HEK293 (cell line): ENCODE data around the gene PPP1R12C.

Experiments used
- CTCF ChIA-PET: fragments of 350-600 bp; formaldehyde crosslinking; extraction: SDS; loops from one replicate; lab custom pipeline; 2021; ENCODE audit warnings: antibody characterized with exemption; lab: Yijun Ruan, JAX
- POLR2A ChIA-PET: fragments of 300-600 bp; formaldehyde crosslinking; extraction: SDS; loops from one replicate; lab custom pipeline; 2020; ENCODE audit warnings: antibody characterized with exemption, inconsistent platforms; lab: Yijun Ruan, JAX
- H3K27ac ChIP-seq: fragments of 200-500 bp; sonication (Bioruptor generic); 2 replicates; pipeline ENCODE4 v1.5.1; 2014; ENCODE audit warnings: low read depth, low read length, control low read depth, inconsistent platforms; ENCODE audit errors: extremely low read depth
- H3K36me3 ChIP-seq, 2 experiments: fragments of 200-500 bp in 1 of 2; sonication (Bioruptor generic) in 1 of 2; 1 replicate in 1 of 2; 2 replicates in 1 of 2; pipeline ENCODE4 v1.5.1; 2014 to 2017; ENCODE audit warnings: inconsistent platforms in 2 of 2, low read length in 2 of 2; ENCODE audit not compliant: control insufficient read depth in 2 of 2, insufficient read depth in 1 of 2
- H3K4me1 ChIP-seq: fragments of 200-500 bp; sonication (Bioruptor generic); 2 replicates; pipeline ENCODE4 v1.5.1; 2014; ENCODE audit warnings: mild to moderate bottlenecking, low read length, inconsistent platforms; ENCODE audit not compliant: control insufficient read depth, insufficient read depth
- H3K4me3 ChIP-seq: 2 replicates; pipeline ENCODE4 v1.5.1; 2011; ENCODE audit warnings: low read depth, mild to moderate bottlenecking, control low read depth, low read length, moderate library complexity
- H3K9me3 ChIP-seq: fragments of 200-500 bp; sonication (Bioruptor generic); 2 replicates; pipeline ENCODE4 v1.5.1; 2014; ENCODE audit warnings: low read depth, low read length, inconsistent platforms; ENCODE audit not compliant: control insufficient read depth, insufficient read depth
- GLIS1 ChIP-seq: fragments of 450-650 bp; formaldehyde crosslinking; IDR thresholded peaks from 2 replicates; pipeline ENCODE4 v1.5.1; 2016; ENCODE audit warnings: missing biosample characterization, missing genetic modification characterization
- OVOL3 ChIP-seq: fragments of 450-650 bp; formaldehyde crosslinking; IDR thresholded peaks from 2 replicates; pipeline ENCODE4 v1.5.1; 2016; ENCODE audit warnings: missing biosample characterization, missing genetic modification characterization
- PATZ1 ChIP-seq: fragments of 450-650 bp; formaldehyde crosslinking; IDR thresholded peaks from 2 replicates; pipeline ENCODE4 v1.5.1; 2016; ENCODE audit warnings: missing biosample characterization, missing genetic modification characterization
- PRDM1 ChIP-seq: fragments of 450-650 bp; formaldehyde crosslinking; IDR thresholded peaks from 2 replicates; pipeline ENCODE4; 2016; ENCODE audit warnings: missing biosample characterization, missing genetic modification characterization
- SP2 ChIP-seq: fragments of 450-650 bp; formaldehyde crosslinking; IDR thresholded peaks from 2 replicates; pipeline ENCODE4 v1.5.1; 2016; ENCODE audit warnings: missing biosample characterization, missing genetic modification characterization
- SP3 ChIP-seq: fragments of 450-650 bp; formaldehyde crosslinking; IDR thresholded peaks from 2 replicates; pipeline ENCODE4 v1.5.1; 2016; ENCODE audit warnings: missing biosample characterization, missing genetic modification characterization
- ZBTB10 ChIP-seq: fragments of 450-650 bp; formaldehyde crosslinking; IDR thresholded peaks from 2 replicates; pipeline ENCODE4 v1.5.1; 2016; ENCODE audit warnings: missing biosample characterization, missing genetic modification characterization
- ZBTB17 ChIP-seq: fragments of 450-650 bp; formaldehyde crosslinking; IDR thresholded peaks from 2 replicates; pipeline ENCODE4 v1.5.1; 2016; ENCODE audit warnings: missing biosample characterization, missing genetic modification characterization
- ZBTB20 ChIP-seq: fragments of 450-650 bp; formaldehyde crosslinking; IDR thresholded peaks from 2 replicates; pipeline ENCODE4 v1.5.1; 2016; ENCODE audit warnings: missing biosample characterization, missing genetic modification characterization
- ZBTB44 ChIP-seq: fragments of 450-650 bp; IDR thresholded peaks from 2 replicates; pipeline ENCODE4 v1.5.1; 2018; ENCODE audit warnings: missing biosample characterization, mild to moderate bottlenecking, missing genetic modification characterization
- ZNF133 ChIP-seq: fragments of 450-650 bp; formaldehyde crosslinking; IDR thresholded peaks from 2 replicates; pipeline ENCODE4 v1.5.1; 2016; ENCODE audit warnings: missing biosample characterization, missing genetic modification characterization
- ZNF211 ChIP-seq: fragments of 450-650 bp; formaldehyde crosslinking; IDR thresholded peaks from 2 replicates; pipeline ENCODE4 v1.5.1; 2016; ENCODE audit warnings: low read depth, missing biosample characterization, missing genetic modification characterization
- ZNF335 ChIP-seq: fragments of 450-650 bp; formaldehyde crosslinking; conservative IDR thresholded peaks from 2 replicates; pipeline ENCODE4 v1.5.1; 2016; ENCODE audit warnings: missing biosample characterization, missing genetic modification characterization
- ZNF341 ChIP-seq: fragments of 450-650 bp; formaldehyde crosslinking; IDR thresholded peaks from 2 replicates; pipeline ENCODE4; 2016; ENCODE audit warnings: low read depth, missing biosample characterization, missing genetic modification characterization
- ZNF426 ChIP-seq: fragments of 450-650 bp; formaldehyde crosslinking; IDR thresholded peaks from 2 replicates; pipeline ENCODE4 v1.5.1; 2017; ENCODE audit warnings: missing biosample characterization, missing genetic modification characterization, mild to moderate bottlenecking, inconsistent platforms, moderate library complexity
- ZNF501 ChIP-seq: fragments of 450-650 bp; formaldehyde crosslinking; IDR thresholded peaks from 2 replicates; pipeline ENCODE4 v1.5.1; 2016; ENCODE audit warnings: missing biosample characterization, missing genetic modification characterization
- ZNF521 ChIP-seq: fragments of 450-650 bp; formaldehyde crosslinking; IDR thresholded peaks from 2 replicates; pipeline ENCODE4 v1.5.1; 2017; ENCODE audit warnings: missing biosample characterization, mild to moderate bottlenecking, missing genetic modification characterization
- ZNF560 ChIP-seq: fragments of 450-650 bp; formaldehyde crosslinking; IDR thresholded peaks from 2 replicates; pipeline ENCODE4 v1.5.1; 2017; ENCODE audit warnings: missing biosample characterization, missing genetic modification characterization, borderline replicate concordance
- ZNF600 ChIP-seq: fragments of 450-650 bp; formaldehyde crosslinking; IDR thresholded peaks from 2 replicates; pipeline ENCODE4 v1.5.1; 2016; ENCODE audit warnings: missing biosample characterization, missing genetic modification characterization
- ZNF610 ChIP-seq: fragments of 450-650 bp; formaldehyde crosslinking; IDR thresholded peaks from 2 replicates; pipeline ENCODE4 v1.5.1; 2016; ENCODE audit warnings: missing biosample characterization, missing genetic modification characterization, borderline replicate concordance
- ZNF624 ChIP-seq: fragments of 450-650 bp; formaldehyde crosslinking; IDR thresholded peaks from 2 replicates; pipeline ENCODE4 v1.5.1; 2017; ENCODE audit warnings: missing biosample characterization, missing genetic modification characterization
- ZNF626 ChIP-seq: fragments of 450-650 bp; sonication (Bioruptor Pico); formaldehyde crosslinking; IDR thresholded peaks from 2 replicates; pipeline ENCODE4 v1.5.1; 2018; ENCODE audit warnings: missing biosample characterization, missing genetic modification characterization, inconsistent platforms
- ZNF639 ChIP-seq: fragments of 450-650 bp; formaldehyde crosslinking; IDR thresholded peaks from 2 replicates; pipeline ENCODE4 v1.5.1; 2016; ENCODE audit warnings: missing biosample characterization, missing genetic modification characterization
- ZNF692 ChIP-seq: fragments of 450-650 bp; formaldehyde crosslinking; IDR thresholded peaks from 2 replicates; pipeline ENCODE4 v1.5.1; 2016; ENCODE audit warnings: missing biosample characterization, missing genetic modification characterization
- ZNF792 ChIP-seq: fragments of 450-650 bp; formaldehyde crosslinking; IDR thresholded peaks from 2 replicates; pipeline ENCODE4 v1.5.1; 2016; ENCODE audit warnings: missing biosample characterization, missing genetic modification characterization
- ZNF830 ChIP-seq: fragments of 450-650 bp; IDR thresholded peaks from 2 replicates; pipeline ENCODE4 v1.5.0; 2018; ENCODE audit warnings: missing biosample characterization, missing genetic modification characterization, low read depth, mild to moderate bottlenecking, moderate library complexity

The PPP1R12C gene

GRCh38 chr19:55117663-55118391 lies 390 bp upstream of the PPP1R12C start (continued):
- TF ChIP-seq ZNF639 (tag by site-specific recombination) (peak; percentile 77), ZNF560 (tag by site-specific recombination) (no peak), GLIS1 (tag by site-specific recombination) (peak; percentile 74), ZNF624 (tag by site-specific recombination) (no peak), ZNF521 (no peak), ZNF211 (no peak), PATZ1 (tag by site-specific recombination) (peak; percentile 59)
- TF ChIP-seq, all 188 proteins: peak for 61

- CTCF ChIA-PET = interaction anchor here (0.6 to 4.6 kb wide), 4 partner anchors 17 to 43 kb away, joined by 3 to 26 read pairs (median 5); no protein-coding TSS in a partner anchor
- peak; percentile 80 for TF ChIP-seq ZBTB17
- no peak for TF ChIP-seq ZBTB44 (tag by site-specific recombination)
- TF ChIP-seq ZNF610 (tag by site-specific recombination) = no peak
- no peak for TF ChIP-seq ZNF830 (tag by site-specific recombination)
- TF ChIP-seq PRDM1 (tag by site-specific recombination) = peak; percentile 41; the same call in 1 of the 2 replicates
- peak; percentile 11; the same call in 1 of the 2 replicates for TF ChIP-seq SP3 (tag by site-specific recombination)
- 0 out of 2 replicates have a peak, but pooled peaks have one; percentile 6 for TF ChIP-seq ZBTB10
- 0 out of 2 replicates have a peak, but pooled peaks have one; percentile 34 for TF ChIP-seq ZNF501 (tag by site-specific recombination)
- no peak for TF ChIP-seq ZNF426
- 0 out of 2 replicates have a peak, but pooled peaks have one; percentile 37 for TF ChIP-seq ZNF335 (tag by site-specific recombination)
- no peak for TF ChIP-seq ZNF626 (tag by site-specific recombination)
- peak; percentile 57; the same call in 1 of the 2 replicates for TF ChIP-seq ZBTB20 (tag by site-specific recombination)
- peak; percentile 53 for TF ChIP-seq SP2 (tag by site-specific recombination)
- TF ChIP-seq ZNF341 (tag by site-specific recombination) = no peak
- no peak for TF ChIP-seq OVOL3 (tag by site-specific recombination)
- peak; percentile 28; the same call in 1 of the 2 replicates for TF ChIP-seq GLIS1 (tag by site-specific recombination)
- peak; percentile 97 for TF ChIP-seq ZNF600
- TF ChIP-seq ZNF792 = no peak
- no peak for TF ChIP-seq ZNF133
- TF ChIP-seq ZNF692 = no peak
These were observed 1.1 kb downstream of the PPP1R12C start for GRCh38 chr19:55116232-55116858.

More at GRCh38 chr19:55116232-55116858, 1.1 kb downstream of the PPP1R12C start:
- H3K36me3 ChIP-seq = peaks cover 0 to 15% of the 10 kb centered on the region in 2 experiments; a peak in 1 of 3 replicates
- H3K9me3 ChIP-seq = no peaks in the 10 kb centered on the region
- POLR2A ChIA-PET = interaction anchor here (1.1 to 2.7 kb wide), 9 partner anchors 10 to 489 kb away, joined by 3 to 13 read pairs (median 6); partner anchors contain the start of genes FIZ1, UBE2S and ZNF865
- peak overlapping the region; percentile 78 for H3K4me3 ChIP-seq
- H3K4me1 ChIP-seq = peaks cover 18% of the 10 kb centered on the region
- peak overlapping the region; percentile 78; the same call in 1 of the 2 replicates for H3K27ac ChIP-seq
